Prostate gland (tissue), 2 donors: ENCODE results near the gene CDC42BPB.

Experiments used
- CTCF ChIP-seq, 4 experiments: fragments of 200-600 bp in 2 of 4; fragments of 450-650 bp in 2 of 4; sonication (generic) in 2 of 4; IDR thresholded peaks; 1 replicate in 3 of 4; 2 replicates in 1 of 4; pipeline ENCODE4 v1.5.1; 2016 to 2019; ENCODE audit warnings: antibody characterized with exemption in 4 of 4, mild to moderate bottlenecking in 2 of 4, moderate library complexity in 2 of 4
- POLR2A ChIP-seq: fragments of 450-650 bp; IDR thresholded peaks from one replicate; pipeline ENCODE4 v1.6.1; 2016; ENCODE audit warnings: antibody characterized with exemption, mild to moderate bottlenecking
- POLR2AphosphoS5 ChIP-seq: sonication (generic); formaldehyde crosslinking; IDR thresholded peaks from one replicate; pipeline ENCODE4 v1.6.1; 2017; ENCODE audit warnings: antibody characterized with exemption

- TF ChIP-seq CTCF (IDR thresholded peaks at IDR 0.05) (no peak), POLR2A (no peak), POLR2AphosphoS5 (no peak)
These were observed 86.0 kb downstream of the CDC42BPB start for GRCh38 chr14:102971314-102971713.
